H9 (cell line): ENCODE measurements around the gene POLG2. TPM values are rescaled to one million over a fixed set of nuclear protein-coding genes. Genes with fewer than 3 reads are reported as not detected.

Experiments
- DNase-seq: peaks from one replicate; pipeline ENCODE4 v3.0.0-alpha.2; 2017
- H2AFZ ChIP-seq: one replicate; pipeline ENCODE4 v1.6.1; 2013; ENCODE audit warnings: mild to moderate bottlenecking, low read length, control low read depth, moderate library complexity
- H2AK5ac ChIP-seq: 2 replicates; pipeline ENCODE4 v1.6.1; 2013; ENCODE audit warnings: low read length, control low read depth, mixed read lengths; ENCODE audit not compliant: insufficient read length
- H2BK120ac ChIP-seq: one replicate; pipeline ENCODE4 v1.6.1; 2013; ENCODE audit warnings: low read depth, mild to moderate bottlenecking, low read length, control low read depth, inconsistent platforms; ENCODE audit not compliant: poor library complexity, severe bottlenecking
- H2BK12ac ChIP-seq: 2 replicates; pipeline ENCODE4 v1.6.1; 2013; ENCODE audit warnings: low read length, control low read depth, mixed read lengths, low read depth; ENCODE audit not compliant: insufficient read length
- H2BK15ac ChIP-seq: 2 replicates; pipeline ENCODE4 v1.6.1; 2013; ENCODE audit warnings: low read depth, low read length, control low read depth
- H2BK20ac ChIP-seq: one replicate; pipeline ENCODE4 v1.6.1; 2013; ENCODE audit warnings: low read depth, mild to moderate bottlenecking, low read length, control low read depth, inconsistent platforms; ENCODE audit not compliant: poor library complexity, severe bottlenecking
- H2BK5ac ChIP-seq: 2 replicates; pipeline ENCODE4 v1.6.1; 2013; ENCODE audit warnings: low read length, control low read depth, mixed read lengths; ENCODE audit not compliant: insufficient read length
- H3K14ac ChIP-seq: 2 replicates; pipeline ENCODE4 v1.6.1; 2013; ENCODE audit warnings: low read length, control low read depth; ENCODE audit not compliant: insufficient read depth
- H3K18ac ChIP-seq: 2 replicates; pipeline ENCODE4 v1.6.1; 2013; ENCODE audit warnings: low read depth, mild to moderate bottlenecking, mixed read lengths, low read length, control low read depth; ENCODE audit not compliant: insufficient read length
- H3K23ac ChIP-seq: 2 replicates; pipeline ENCODE4 v1.6.1; 2013; ENCODE audit warnings: low read length, control low read depth, mixed read lengths, low read depth; ENCODE audit not compliant: insufficient read length
- H3K23me2 ChIP-seq: 2 replicates; pipeline ENCODE4 v1.6.1; 2013; ENCODE audit warnings: low read depth, mild to moderate bottlenecking, mixed read lengths, low read length, control low read depth; ENCODE audit not compliant: insufficient read length, poor library complexity, severe bottlenecking
- H3K27ac ChIP-seq: 2 replicates; pipeline ENCODE4 v1.5.1; 2013; ENCODE audit warnings: low read length, control low read depth, mixed read lengths, low read depth; ENCODE audit not compliant: insufficient read length
- H3K27me3 ChIP-seq: 2 replicates; pipeline ENCODE4 v1.6.1; 2013; ENCODE audit warnings: low read length, control low read depth, inconsistent platforms; ENCODE audit not compliant: insufficient read depth
- H3K4ac ChIP-seq: 2 replicates; pipeline ENCODE4 v1.6.1; 2013; ENCODE audit warnings: low read depth, mild to moderate bottlenecking, control low read depth, inconsistent platforms, low read length, moderate library complexity
- H3K4me1 ChIP-seq: 2 replicates; pipeline ENCODE4 v1.6.1; 2013; ENCODE audit warnings: low read length, control low read depth, inconsistent platforms; ENCODE audit not compliant: insufficient read depth
- H3K4me2 ChIP-seq: 2 replicates; pipeline ENCODE4 v1.6.1; 2013; ENCODE audit warnings: low read length, control low read depth, mixed read lengths; ENCODE audit not compliant: insufficient read length, insufficient read depth
- H3K56ac ChIP-seq: 2 replicates; pipeline ENCODE4 v1.6.1; 2013; ENCODE audit warnings: low read depth, mild to moderate bottlenecking, mixed read lengths, low read length, control low read depth; ENCODE audit not compliant: insufficient read length
- H3K79me1 ChIP-seq: 2 replicates; pipeline ENCODE4 v1.6.1; 2013; ENCODE audit warnings: low read depth, mild to moderate bottlenecking, moderate library complexity, low read length, control low read depth, inconsistent platforms; ENCODE audit not compliant: insufficient read depth, poor library complexity, severe bottlenecking
- H3K79me2 ChIP-seq: 2 replicates; pipeline ENCODE4 v1.6.1; 2013; ENCODE audit warnings: low read length, control low read depth, inconsistent platforms; ENCODE audit not compliant: insufficient read depth
- H3K9ac ChIP-seq: 2 replicates; pipeline ENCODE4 v1.6.1; 2013; ENCODE audit warnings: low read length, control low read depth, mixed read lengths; ENCODE audit not compliant: insufficient read length; ENCODE audit errors: extremely low read depth
- H3K9me3 ChIP-seq: one replicate; pipeline ENCODE4 v1.6.1; 2013; ENCODE audit warnings: low read depth, low read length, inconsistent platforms; ENCODE audit not compliant: control insufficient read depth
- H3T11ph ChIP-seq: one replicate; pipeline ENCODE4 v1.6.1; 2013; ENCODE audit warnings: mild to moderate bottlenecking, low read length, control low read depth, inconsistent platforms
- H4K20me1 ChIP-seq: one replicate; pipeline ENCODE4 v1.6.1; 2013; ENCODE audit not compliant: control insufficient read depth, insufficient read length, insufficient read depth
- H4K5ac ChIP-seq: 2 replicates; pipeline ENCODE4 v1.6.1; 2013; ENCODE audit warnings: low read depth, mild to moderate bottlenecking, mixed read lengths, low read length, control low read depth; ENCODE audit not compliant: insufficient read length
- H4K8ac ChIP-seq: replicated peaks from 2 replicates; pipeline ENCODE4 v1.6.1; 2013; ENCODE audit warnings: low read length, control low read depth, mixed read lengths, low read depth; ENCODE audit not compliant: insufficient read length
- H4K91ac ChIP-seq: 2 replicates; pipeline ENCODE4 v1.6.1; 2013; ENCODE audit warnings: low read depth, mild to moderate bottlenecking, moderate library complexity, mixed read lengths, low read length, control low read depth; ENCODE audit not compliant: insufficient read length
- H3K27ac Mint-ChIP-seq, 3 experiments: 2 replicates in 2 of 3; 3 replicates in 1 of 3; pipeline ENCODE4 v1.8.0; 2020 to 2021; ENCODE audit warnings: mixed read lengths in 3 of 3, mild to moderate bottlenecking in 1 of 3, moderate library complexity in 1 of 3
- H3K27me3 Mint-ChIP-seq: 2 replicates; pipeline ENCODE4 v1.8.0; 2021; ENCODE audit warnings: low read depth, mild to moderate bottlenecking, moderate library complexity, mixed read lengths
- H3K36me3 Mint-ChIP-seq, 3 experiments: 2 replicates in 2 of 3; 3 replicates in 1 of 3; pipeline ENCODE4 v1.8.0; 2020 to 2021; ENCODE audit warnings: low read depth in 3 of 3, mixed read lengths in 3 of 3; ENCODE audit not compliant: insufficient read depth in 1 of 3
- H3K4me1 Mint-ChIP-seq, 2 experiments: 2 replicates each; pipeline ENCODE4 v1.8.0; 2020; ENCODE audit warnings: mixed read lengths in 2 of 2
- H3K4me3 Mint-ChIP-seq, 2 experiments: 2 replicates in 1 of 2; 3 replicates in 1 of 2; pipeline ENCODE4 v1.8.0; 2020 to 2021; ENCODE audit warnings: mild to moderate bottlenecking in 2 of 2, mixed read lengths in 2 of 2, moderate library complexity in 1 of 2
- H3K9me3 Mint-ChIP-seq, 2 experiments: 2 replicates in 1 of 2; 3 replicates in 1 of 2; pipeline ENCODE4 v1.8.0; 2020; ENCODE audit warnings: mild to moderate bottlenecking in 2 of 2, mixed read lengths in 2 of 2, moderate library complexity in 1 of 2
- WGBS: extraction: QIAGEN DNeasy Blood & Tissue Kit; methylation state at CpG from one replicate; pipeline ENCODE4 v1.1.7; 2013; ENCODE audit warnings: missing lambda C conversion rate, low lambda C conversion rate, mixed read lengths; ENCODE audit not compliant: insufficient read length; ENCODE audit errors: extremely low coverage; 5-methylcytosine and 5-hydroxymethylcytosine counted together
- total RNA-seq: library from RNA; stranded (reverse); gene quantifications from 2 replicates; pipeline ENCODE4 v1.2.1, GENCODE V29; 2021
- TF ChIP-seq, protein P1 (sequence below): fragments of 200-600 bp; sonication (generic); conservative IDR thresholded peaks from 3 replicates; pipeline ENCODE4 v1.8.0; 2021; ENCODE audit warnings: antibody characterized with exemption, mild to moderate bottlenecking

POLG2 gene
- total RNA-seq, 1 experiment from 2014 or later: 35.5 TPM

DNA sequence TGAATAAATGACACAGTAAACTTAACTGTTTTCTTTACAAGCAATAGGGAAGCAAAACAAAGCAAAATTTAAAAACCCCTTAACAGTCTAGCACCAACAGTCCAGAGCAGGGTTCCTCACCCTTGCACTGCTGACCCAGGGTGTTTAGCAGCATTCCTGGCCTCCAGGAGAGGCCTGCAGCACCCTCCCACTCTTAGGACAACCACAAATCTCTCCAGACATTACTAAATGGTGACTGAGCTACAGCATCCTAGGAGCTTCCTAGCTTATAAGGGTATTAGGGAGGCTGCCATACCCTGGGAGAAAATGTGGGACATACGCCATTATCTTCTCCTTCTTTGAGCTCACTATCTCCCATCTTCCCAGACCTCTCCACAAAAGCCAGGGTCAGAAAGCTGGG lies 15.9 kb downstream of the POLG2 start:
- Histone ChIP-seq H2BK12ac (no peak overlapping the region), H3T11ph (no peak overlapping the region), H4K8ac (no peak overlapping the region), H2BK20ac (no peak overlapping the region), H2AFZ (no peak overlapping the region), H3K23me2 (no peaks in the 10 kb centered on the region), H2BK5ac (no peak overlapping the region), H3K4ac (no peak overlapping the region), H4K91ac (no peak overlapping the region), H3K9me3 (no peaks in the 10 kb centered on the region), H3K79me1 (no peaks in the 10 kb centered on the region), H3K56ac (no peak overlapping the region), H3K23ac (no peak overlapping the region), H2BK120ac (no peak overlapping the region), H2BK15ac (no peak overlapping the region), H3K4me1 (no peaks in the 10 kb centered on the region), H3K14ac (no peak overlapping the region), H3K27ac (no peak overlapping the region), H4K20me1 (no peaks in the 10 kb centered on the region), H3K79me2 (no peaks in the 10 kb centered on the region), H3K27me3 (no peaks in the 10 kb centered on the region), H4K5ac (no peak overlapping the region), H3K9ac (no peak overlapping the region), H3K4me2 (no peak overlapping the region), H2AK5ac (no peak overlapping the region), H3K18ac (no peak overlapping the region)
- Mint-ChIP-seq H3K27me3 (no peaks in the 10 kb centered on the region), H3K27ac (no peak overlapping the region), H3K4me1 (no peaks in the 10 kb centered on the region), H3K9me3 (no peaks in the 10 kb centered on the region), H3K36me3 (peaks cover 28 to 72% (median 55%) of the 10 kb centered on the region in 3 experiments; a peak in 6 of 7 replicates), H3K4me3 (no peak overlapping the region)
- WGBS: no CpG with 5 or more reads among the region's 1 CpG
- TF ChIP-seq, protein P1, sequence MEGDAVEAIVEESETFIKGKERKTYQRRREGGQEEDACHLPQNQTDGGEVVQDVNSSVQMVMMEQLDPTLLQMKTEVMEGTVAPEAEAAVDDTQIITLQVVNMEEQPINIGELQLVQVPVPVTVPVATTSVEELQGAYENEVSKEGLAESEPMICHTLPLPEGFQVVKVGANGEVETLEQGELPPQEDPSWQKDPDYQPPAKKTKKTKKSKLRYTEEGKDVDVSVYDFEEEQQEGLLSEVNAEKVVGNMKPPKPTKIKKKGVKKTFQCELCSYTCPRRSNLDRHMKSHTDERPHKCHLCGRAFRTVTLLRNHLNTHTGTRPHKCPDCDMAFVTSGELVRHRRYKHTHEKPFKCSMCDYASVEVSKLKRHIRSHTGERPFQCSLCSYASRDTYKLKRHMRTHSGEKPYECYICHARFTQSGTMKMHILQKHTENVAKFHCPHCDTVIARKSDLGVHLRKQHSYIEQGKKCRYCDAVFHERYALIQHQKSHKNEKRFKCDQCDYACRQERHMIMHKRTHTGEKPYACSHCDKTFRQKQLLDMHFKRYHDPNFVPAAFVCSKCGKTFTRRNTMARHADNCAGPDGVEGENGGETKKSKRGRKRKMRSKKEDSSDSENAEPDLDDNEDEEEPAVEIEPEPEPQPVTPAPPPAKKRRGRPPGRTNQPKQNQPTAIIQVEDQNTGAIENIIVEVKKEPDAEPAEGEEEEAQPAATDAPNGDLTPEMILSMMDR: no peak
- no peak for DNase-seq
